Activated CD4-positive, alpha-beta T cell treated with anti-CD3 and anti-CD28 coated beads for 1 hour (primary cell): ENCODE data around the gene GRAMD1B.
"Not testable (repeated sequence)": the region's sequence is repeated elsewhere in the genome, so short reads cannot be mapped to it uniquely, and the experiment has no call there.

Source experiments
- DNase-seq: peaks from one replicate; pipeline ENCODE4 v3.0.0-alpha.2; 2020

Gene GRAMD1B

GRCh38 chr11:123513309-123513708, 83.2 kb downstream of the GRAMD1B start:
- DNase-seq, result not testable (repeated sequence)

GRCh38 chr11:123516238-123516637, 86.2 kb downstream of the GRAMD1B start:
- no peak for DNase-seq

DNA sequence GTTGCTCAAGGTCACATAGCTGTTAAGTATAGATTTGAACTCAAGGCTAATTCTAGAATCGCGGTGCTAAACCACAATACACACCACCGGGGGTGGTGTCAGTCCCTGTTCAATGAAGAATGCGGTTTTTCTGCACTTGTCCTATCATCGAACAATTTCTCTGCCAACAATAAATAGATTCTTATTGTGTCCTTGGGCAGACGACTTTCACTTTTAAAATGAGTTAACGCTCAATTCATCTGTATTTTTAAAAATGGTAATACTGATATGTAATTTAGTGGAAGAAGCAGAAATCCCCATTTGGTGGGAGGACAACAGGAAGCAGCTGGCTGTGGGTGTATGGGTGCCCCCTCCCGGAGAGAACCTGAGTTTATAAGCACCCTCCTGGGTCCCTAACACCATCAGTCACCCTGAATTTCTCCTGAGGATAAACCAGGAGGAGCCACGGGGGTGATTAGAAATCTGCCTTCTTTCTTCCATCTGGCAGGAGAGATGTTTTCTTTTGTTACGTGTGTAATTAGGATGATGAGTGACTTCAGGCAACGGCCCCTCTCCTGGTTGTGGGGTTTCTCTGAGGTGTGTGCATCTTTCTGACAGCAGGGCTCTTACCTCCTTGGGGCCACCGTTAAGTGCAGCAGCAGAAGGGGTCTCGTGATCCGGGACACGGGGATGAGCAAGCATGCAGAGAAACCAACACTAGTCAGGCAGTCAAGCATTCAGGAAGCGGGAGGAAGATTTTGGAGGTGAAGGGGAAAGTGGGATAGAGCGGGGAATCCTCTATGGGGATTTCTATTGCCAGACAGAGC, 87.7 kb downstream of the GRAMD1B start:
- DNase-seq, result no peak

GRCh38 chr11:123518496-123519054, 88.5 kb downstream of the GRAMD1B start:
- no peak for DNase-seq

GRCh38 chr11:123519055-123519796, 89.2 kb downstream of the GRAMD1B start:
- no peak for DNase-seq

GRCh38 chr11:123519797-123520193, 89.7 kb downstream of the GRAMD1B start:
- DNase-seq, result no peak

DNA sequence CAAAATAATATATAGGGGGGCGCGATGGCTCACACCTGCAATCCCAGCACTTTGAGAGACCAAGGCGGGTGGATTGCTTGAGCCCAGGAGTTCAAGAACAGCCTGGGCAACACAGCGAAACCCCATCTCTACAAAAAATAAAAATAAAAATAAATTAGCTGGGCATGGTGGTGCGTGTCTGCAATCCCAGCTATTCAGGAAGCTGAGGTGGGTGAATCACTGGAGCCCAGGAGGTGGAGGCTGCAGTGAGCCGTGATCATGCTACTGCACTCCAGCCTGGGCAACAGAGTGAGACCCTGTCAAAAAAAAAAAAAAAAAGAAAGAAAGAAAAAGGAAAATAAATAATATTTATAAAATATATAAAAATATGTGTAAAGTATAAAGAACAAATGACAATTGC, 90.4 kb downstream of the GRAMD1B start:
- DNase-seq, result not testable (repeated sequence)

- no peak for DNase-seq
Measured at GRCh38 chr11:123521001-123521400, 90.9 kb downstream of the GRAMD1B start.

GRCh38 chr11:123521930-123522329, 91.9 kb downstream of the GRAMD1B start:
- no peak for DNase-seq

DNA sequence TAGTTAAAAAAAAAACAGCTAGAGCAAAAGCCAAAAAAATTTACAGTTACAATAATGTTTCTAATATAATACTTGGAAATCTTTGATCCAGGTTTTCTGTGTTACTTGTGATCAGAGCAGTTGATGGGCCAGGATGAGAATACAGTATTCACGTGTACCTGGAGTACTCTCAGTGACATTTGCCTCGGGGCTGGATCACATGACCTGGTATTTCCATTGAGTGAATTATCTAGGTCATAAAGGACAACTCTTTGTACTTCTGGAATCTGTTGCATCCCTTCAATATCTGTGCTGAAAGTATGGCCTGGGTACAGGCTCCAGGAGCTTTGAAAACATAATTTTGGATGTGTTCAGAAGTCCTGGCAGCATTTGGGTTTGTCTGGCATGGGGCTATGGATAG, 93.5 kb downstream of the GRAMD1B start:
- DNase-seq, result no peak

DNA sequence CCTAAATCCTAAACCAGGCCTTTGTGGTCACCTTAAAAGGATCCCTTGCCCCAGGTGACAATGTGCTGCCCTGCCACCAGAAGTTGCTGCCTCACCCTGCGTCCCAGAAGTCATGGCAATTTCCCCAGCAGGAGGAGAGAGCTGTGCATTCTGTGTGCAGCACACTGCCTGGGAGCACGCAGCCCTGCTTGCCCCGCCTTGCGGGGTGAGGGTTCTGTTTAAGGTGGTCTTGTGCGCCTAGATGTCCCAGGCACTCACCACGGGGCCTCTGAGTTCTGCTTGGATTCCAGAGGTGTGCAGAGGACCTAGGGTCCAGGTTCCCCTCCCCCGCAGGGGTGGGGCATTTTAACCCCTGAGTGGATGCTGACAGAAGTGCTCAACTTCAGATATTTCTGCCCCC, 95.0 kb downstream of the GRAMD1B start:
- DNase-seq, result no peak

- no peak for DNase-seq
Measured at GRCh38 chr11:123525511-123525918, 95.4 kb downstream of the GRAMD1B start.

- no peak for DNase-seq
Measured at GRCh38 chr11:123526027-123526805, 96.1 kb downstream of the GRAMD1B start.

DNA sequence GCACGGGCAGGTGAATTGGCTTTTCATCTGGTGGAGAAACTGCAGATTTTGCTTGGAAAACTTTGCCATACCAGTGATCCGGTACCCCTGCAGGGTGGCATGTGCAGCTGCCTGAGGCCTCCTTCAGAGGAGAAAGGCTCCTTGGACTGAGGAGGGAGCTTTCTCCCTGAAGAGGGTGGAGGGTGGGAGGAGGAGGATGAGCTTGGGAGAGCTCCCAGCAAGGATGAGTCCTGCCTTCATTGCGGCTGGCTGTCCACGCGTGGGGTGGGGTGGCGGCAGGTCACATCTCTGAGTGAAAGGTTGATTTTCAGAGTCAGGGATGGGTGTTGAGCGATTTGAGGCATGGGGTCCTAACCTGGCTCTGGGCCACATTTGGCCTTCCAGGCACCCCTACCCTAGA, 96.8 kb downstream of the GRAMD1B start:
- DNase-seq, result no peak

GRCh38 chr11:123527526-123527925, 97.5 kb downstream of the GRAMD1B start:
- no peak for DNase-seq

DNA sequence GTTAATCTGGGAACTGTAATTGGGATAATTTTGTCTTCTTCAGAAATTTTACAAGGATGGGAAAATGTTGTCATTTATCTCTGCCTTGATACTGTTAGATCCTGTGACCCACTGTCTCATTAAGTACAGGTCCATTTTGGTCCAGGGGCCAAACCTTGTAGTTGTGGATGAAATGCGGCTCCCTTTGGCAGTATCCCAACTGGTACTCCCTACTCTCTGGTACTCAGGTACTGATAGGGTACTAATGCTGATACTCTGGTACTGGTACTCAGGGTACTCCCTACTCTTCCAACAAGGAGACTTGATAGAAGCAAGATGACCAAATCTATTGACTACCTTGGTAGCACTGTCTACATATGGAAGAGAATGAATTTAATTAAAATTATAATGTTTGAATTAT, 97.9 kb downstream of the GRAMD1B start:
- DNase-seq, result no peak

DNA sequence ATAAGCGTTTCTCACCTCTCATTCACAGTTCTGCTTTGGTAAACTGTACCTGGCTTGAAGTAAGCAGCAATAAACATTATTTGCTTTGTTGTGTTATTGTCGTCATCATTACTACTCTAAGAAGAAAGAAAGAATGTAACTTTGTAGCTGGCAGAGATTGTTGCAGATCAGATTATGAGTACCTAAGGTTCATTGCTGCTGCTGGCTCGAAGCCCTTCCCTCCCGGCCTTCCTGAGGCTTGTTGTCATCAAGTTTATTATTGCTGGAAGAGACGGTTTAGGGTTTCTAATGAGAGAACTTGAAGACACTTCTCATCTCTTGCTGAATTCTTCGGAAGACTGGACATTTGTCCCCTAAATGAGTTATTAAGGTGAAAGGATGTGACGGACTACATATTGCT, 101.3 kb downstream of the GRAMD1B start:
- DNase-seq, result no peak

DNA sequence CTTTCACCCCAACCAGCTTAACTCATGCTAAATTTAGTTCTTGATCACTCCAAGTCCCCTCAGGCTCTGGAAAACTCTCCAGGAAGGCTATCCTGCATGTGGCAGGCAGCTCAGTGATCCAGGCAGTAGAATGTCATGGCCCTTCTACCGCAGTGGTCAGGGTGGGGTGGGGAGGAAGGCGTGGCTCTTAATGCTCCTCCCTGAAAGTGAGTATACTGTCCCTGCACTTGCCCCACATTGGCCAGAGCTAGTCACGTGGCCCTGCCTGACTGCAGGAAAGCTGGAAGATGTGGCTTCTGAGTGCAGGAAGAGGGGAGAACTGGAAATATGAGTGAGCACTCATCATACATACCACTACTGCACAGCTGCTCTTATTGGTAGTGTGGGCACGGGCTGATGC, 102.1 kb downstream of the GRAMD1B start:
- DNase-seq, result no peak

DNA sequence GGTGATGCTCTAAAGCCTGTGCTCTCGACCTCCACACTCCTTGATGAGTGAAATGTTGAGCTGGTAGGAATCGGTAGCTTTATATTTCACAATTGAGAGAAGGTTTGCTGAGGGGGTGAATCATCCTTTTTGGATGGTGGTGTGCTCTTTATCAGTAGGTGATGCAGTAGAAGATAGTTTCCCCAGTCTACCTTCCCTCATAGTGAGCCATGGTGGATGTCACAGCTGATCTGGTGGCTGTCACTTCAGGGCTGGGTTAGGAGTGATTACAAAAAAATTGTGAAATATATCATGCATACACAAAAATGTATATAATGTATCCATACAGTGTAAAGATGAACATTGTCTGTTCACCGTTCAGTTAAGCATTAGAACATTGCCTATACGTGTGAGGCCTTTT, 105.3 kb downstream of the GRAMD1B start:
- no peak for DNase-seq

DNA sequence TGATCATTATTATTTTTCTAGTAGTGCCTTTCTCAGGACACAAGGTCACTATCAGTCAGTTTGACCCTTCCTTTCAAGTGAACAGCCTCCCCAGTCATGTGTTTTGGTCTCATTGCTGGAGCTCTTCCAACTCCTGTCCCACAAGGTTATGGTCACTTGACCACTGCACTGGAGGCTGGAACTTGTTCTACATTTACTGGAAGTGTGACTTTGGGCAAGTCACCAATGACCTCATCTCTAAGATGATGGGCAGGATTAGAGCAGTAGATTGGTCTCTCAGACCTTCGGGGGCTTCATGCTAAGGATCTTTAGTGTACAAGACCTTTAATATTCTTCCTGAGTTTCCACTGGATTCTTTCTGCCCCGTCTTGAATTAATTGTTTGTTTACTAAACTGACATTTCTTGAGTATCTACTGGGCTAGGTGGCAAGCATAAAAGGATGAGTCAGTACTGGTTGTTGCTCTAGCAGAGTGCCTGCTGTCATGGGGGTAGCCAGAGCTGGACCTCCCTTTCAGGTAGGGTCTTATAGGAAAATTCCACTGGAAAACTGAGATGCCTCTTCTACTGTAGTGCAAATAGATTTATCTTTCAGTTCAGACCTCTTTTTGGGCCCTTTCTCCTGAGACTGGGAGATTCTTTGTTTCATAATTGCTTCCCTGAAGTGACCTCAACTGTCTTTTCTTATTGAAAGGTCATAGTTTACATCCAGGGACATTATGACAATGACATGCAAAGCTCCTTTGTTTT, 106.8 kb downstream of the GRAMD1B start:
- no peak for DNase-seq

GRCh38 chr11:123537726-123538125, 107.7 kb downstream of the GRAMD1B start:
- no peak for DNase-seq

- no peak for DNase-seq
Measured at GRCh38 chr11:123543797-123544196, 113.7 kb downstream of the GRAMD1B start.
